PC-3 (cell line): Measurements from ENCODE around the gene ANKFN1.

Experiments used
- EZH2phosphoT487 ChIP-seq: fragments of 300-600 bp; sonication (generic); IDR thresholded peaks from 2 replicates; pipeline ENCODE4 v1.6.1; 2018; ENCODE audit warnings: mild to moderate bottlenecking, antibody characterized with exemption, low read length, borderline replicate concordance
- TF ChIP-seq, protein P1 (sequence below): fragments of 300-600 bp; sonication (generic); conservative IDR thresholded peaks from 2 replicates; pipeline ENCODE4 v1.5.1; 2017; ENCODE audit warnings: antibody characterized with exemption, low read depth, mild to moderate bottlenecking, low read length

DNA sequence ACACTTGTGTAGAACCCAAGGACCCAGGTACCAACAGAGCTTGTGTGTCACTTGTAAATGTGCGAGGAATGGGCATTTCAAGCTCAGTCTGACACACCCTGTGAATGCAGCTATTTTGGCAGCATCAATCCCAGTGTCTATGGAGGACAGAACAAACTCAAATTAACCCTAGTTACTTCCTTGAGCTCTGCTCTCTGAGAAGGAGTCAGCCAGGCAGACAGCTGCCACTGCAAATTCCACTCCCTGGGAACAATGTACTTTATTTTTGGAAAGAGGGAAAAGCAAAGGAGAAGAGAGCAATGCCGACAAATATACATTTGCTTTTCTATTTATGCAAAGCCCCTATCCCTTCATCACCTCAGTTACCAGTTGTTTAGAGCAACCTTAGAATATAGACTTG lies 391.8 kb downstream of the ANKFN1 start:
- TF ChIP-seq, protein P1, sequence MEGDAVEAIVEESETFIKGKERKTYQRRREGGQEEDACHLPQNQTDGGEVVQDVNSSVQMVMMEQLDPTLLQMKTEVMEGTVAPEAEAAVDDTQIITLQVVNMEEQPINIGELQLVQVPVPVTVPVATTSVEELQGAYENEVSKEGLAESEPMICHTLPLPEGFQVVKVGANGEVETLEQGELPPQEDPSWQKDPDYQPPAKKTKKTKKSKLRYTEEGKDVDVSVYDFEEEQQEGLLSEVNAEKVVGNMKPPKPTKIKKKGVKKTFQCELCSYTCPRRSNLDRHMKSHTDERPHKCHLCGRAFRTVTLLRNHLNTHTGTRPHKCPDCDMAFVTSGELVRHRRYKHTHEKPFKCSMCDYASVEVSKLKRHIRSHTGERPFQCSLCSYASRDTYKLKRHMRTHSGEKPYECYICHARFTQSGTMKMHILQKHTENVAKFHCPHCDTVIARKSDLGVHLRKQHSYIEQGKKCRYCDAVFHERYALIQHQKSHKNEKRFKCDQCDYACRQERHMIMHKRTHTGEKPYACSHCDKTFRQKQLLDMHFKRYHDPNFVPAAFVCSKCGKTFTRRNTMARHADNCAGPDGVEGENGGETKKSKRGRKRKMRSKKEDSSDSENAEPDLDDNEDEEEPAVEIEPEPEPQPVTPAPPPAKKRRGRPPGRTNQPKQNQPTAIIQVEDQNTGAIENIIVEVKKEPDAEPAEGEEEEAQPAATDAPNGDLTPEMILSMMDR = no peak
- no peak for TF ChIP-seq EZH2phosphoT487
